Esophagus squamous epithelium (tissue), 5 donors: ENCODE data around the gene CA11. TPM values are rescaled to one million over a fixed set of nuclear protein-coding genes. Genes with fewer than 3 reads are reported as not detected.
A peak's percentile ranks its signal among the peaks of the same experiment; 100 is the strongest.
"Not testable (repeated sequence)": the region's sequence is repeated elsewhere in the genome, so short reads cannot be mapped to it uniquely, and the experiment has no call there.

Source experiments
- DNase-seq: peaks from one replicate; lab custom pipeline; 2025; lab: John Stamatoyannopoulos, UW
- H3K27ac ChIP-seq, 4 donors: fragments of 200-600 bp; sonication (generic); one replicate each; pipeline ENCODE4 v1.5.1; 2016 to 2019; ENCODE audit warnings: mild to moderate bottlenecking in 1 of 4
- H3K27me3 ChIP-seq, 4 donors: fragments of 200-600 bp; sonication (generic); 1 replicate in 3 of 4; 2 replicates in 1 of 4; pipeline versions ENCODE4 v1.5.1 to v1.6.0; 2017 to 2021; ENCODE audit warnings: antibody characterized with exemption in 1 of 4
- H3K36me3 ChIP-seq, 3 donors: fragments of 200-600 bp; sonication (generic); one replicate each; pipeline ENCODE4 v1.5.1; 2016 to 2019
- H3K4me1 ChIP-seq, 3 donors: fragments of 200-600 bp; sonication (generic); one replicate each; pipeline ENCODE4 v1.5.1; 2017 to 2019
- H3K4me3 ChIP-seq, 4 donors: fragments of 200-600 bp; sonication (generic); 1 replicate in 3 of 4; 2 replicates in 1 of 4; pipeline ENCODE4 v1.5.1; 2016 to 2019; ENCODE audit warnings: mild to moderate bottlenecking in 2 of 4, moderate library complexity in 1 of 4
- H3K9me3 ChIP-seq, 3 donors: fragments of 200-600 bp; sonication (generic); one replicate each; pipeline ENCODE4 v1.5.1; 2016 to 2019
- CTCF ChIP-seq, 6 experiments: fragments of 450-650 bp in 4 of 6; fragments of 200-600 bp in 2 of 6; sonication (generic) in 2 of 6; IDR thresholded peaks; one replicate each; pipeline ENCODE4 v1.5.1; 2016 to 2019; ENCODE audit warnings: antibody characterized with exemption in 6 of 6, mild to moderate bottlenecking in 4 of 6, moderate library complexity in 4 of 6
- POLR2A ChIP-seq, 4 donors: fragments of 450-650 bp; IDR thresholded peaks; one replicate each; pipeline ENCODE4 v1.6.1; 2017; ENCODE audit warnings: antibody characterized with exemption in 4 of 4, mild to moderate bottlenecking in 4 of 4, moderate library complexity in 3 of 4
- WGBS, 2 donors: methylation state at CpG; one replicate each; pipeline ENCODE4 v1.1.5; 2018; 5-methylcytosine and 5-hydroxymethylcytosine counted together
- intact Hi-C: fragments of 100-400 bp; cut with DNase I; formaldehyde crosslinking; loops from one replicate; pipeline ENCODE4 v1.15.0; 2022
- total RNA-seq, 4 donors: library from RNA; depleted of rRNA; stranded (reverse); fragments of >200 nt; gene quantifications; one replicate each; pipeline ENCODE4 v1.1.0, GENCODE V29; 2016
- donor health status: DM: yes; HTN: yes; CAD: no.

The CA11 gene
- total RNA-seq = 1 to 10 TPM; 1.4 to 6.9 (median 5.2) TPM

- no peaks in the 10 kb centered on the region for H3K36me3 ChIP-seq
- peak within 1 kb of the TSS; percentile 85 to 94 (median 91) for H3K27ac ChIP-seq
- H3K27me3 ChIP-seq = no peaks in the 10 kb centered on the region
- WGBS, 2 donors = 0 to 2% methylated on average over 6 to 7 of the region's 33 CpGs
- intact Hi-C loops = no loop called here
- H3K4me1 ChIP-seq = peaks cover 7 to 45% (median 18%) of the 10 kb centered on the region in 3 donors
- TF ChIP-seq POLR2A (IDR thresholded peaks at IDR 0.05) (peak in 1 of 4 donors; percentile 58), CTCF (IDR thresholded peaks at IDR 0.05) (peak; percentile 90 to 97 (median 92))
- peak within 1 kb of the TSS; percentile 34 to 80 (median 60) for H3K4me3 ChIP-seq
- DNase-seq = no peak
- H3K9me3 ChIP-seq = no peaks in the 10 kb centered on the region
These were observed at the start of gene CA11 for GRCh38 chr19:48646001-48646721. CA11 (minus strand) TSS chr19:48646187; CDS start chr19:48645632, 555 bp downstream.

- H3K4me3 ChIP-seq, H3K36me3 ChIP-seq, intact Hi-C loops, DNase-seq, H3K27ac ChIP-seq, H3K9me3 ChIP-seq: not testable (repeated sequence)
- H3K4me1 ChIP-seq = peaks cover 0 to 54% (median 17%) of the 10 kb centered on the region in 3 donors
- WGBS, 2 donors = 79 to 92% methylated on average over 8 to 9 of the region's 9 CpGs
- peaks cover 0 to 22% (median 0%) of the 10 kb centered on the region in 4 donors for H3K27me3 ChIP-seq
These were observed 47.6 kb upstream of the CA11 start for GRCh38 chr19:48693629-48694028.

- no peak for TF ChIP-seq CTCF (IDR thresholded peaks at IDR 0.05)
- no peak for TF ChIP-seq POLR2A (IDR thresholded peaks at IDR 0.05)
- Histone ChIP-seq H3K36me3 (no peaks in the 10 kb centered on the region), H3K27me3 (no peaks in the 10 kb centered on the region), H3K27ac (peak overlapping the region in 2 of 4 donors; percentile 29 to 46), H3K4me3 (no peak overlapping the region), H3K9me3 (no peaks in the 10 kb centered on the region), H3K4me1 (peaks cover 0 to 30% (median 4%) of the 10 kb centered on the region in 3 donors)
- intact Hi-C loops = no loop called here
- no peak for DNase-seq
- WGBS, 2 donors = 33 to 35% methylated on average over 7 of the region's 7 CpGs
These were observed 43.5 kb upstream of the CA11 start for GRCh38 chr19:48689449-48689848.

- TF ChIP-seq POLR2A (IDR thresholded peaks at IDR 0.05) (no peak), CTCF (IDR thresholded peaks at IDR 0.05) (no peak)
- Histone ChIP-seq H3K4me1 (peaks cover 0 to 35% (median 7%) of the 10 kb centered on the region in 3 donors), H3K27me3 (no peaks in the 10 kb centered on the region), H3K4me3 (no peak overlapping the region), H3K36me3 (no peaks in the 10 kb centered on the region), H3K27ac (no peak overlapping the region), H3K9me3 (no peaks in the 10 kb centered on the region)
- intact Hi-C loops = no loop called here
- WGBS, 2 donors = 80 to 89% methylated on average over 1 to 2 of the region's 3 CpGs
- no peak for DNase-seq
These were observed 41.8 kb upstream of the CA11 start for GRCh38 chr19:48687776-48688175.

GRCh38 chr19:48686637-48687036, 40.6 kb upstream of the CA11 start:
- H3K4me3 ChIP-seq, H3K27ac ChIP-seq, H3K27me3 ChIP-seq, DNase-seq, H3K36me3 ChIP-seq, intact Hi-C loops, H3K9me3 ChIP-seq: not testable (repeated sequence)
- WGBS, 2 donors = 89% methylated on average over 7 of the region's 7 CpGs
- H3K4me1 ChIP-seq = peaks cover 0 to 35% (median 7%) of the 10 kb centered on the region in 3 donors

- H3K27ac ChIP-seq = peak overlapping the region in 1 of 4 donors; percentile 7
- H3K9me3 ChIP-seq = no peaks in the 10 kb centered on the region
- H3K4me3 ChIP-seq = no peak overlapping the region
- H3K27me3 ChIP-seq = no peaks in the 10 kb centered on the region
- peaks cover 0 to 35% (median 7%) of the 10 kb centered on the region in 3 donors for H3K4me1 ChIP-seq
- no peak for DNase-seq
- intact Hi-C loops = no loop called here
- H3K36me3 ChIP-seq = no peaks in the 10 kb centered on the region
- WGBS, 2 donors = 69 to 71% methylated on average over 3 of the region's 3 CpGs
- TF ChIP-seq CTCF (IDR thresholded peaks at IDR 0.05) (no peak), POLR2A (IDR thresholded peaks at IDR 0.05) (no peak)
These were observed 40.1 kb upstream of the CA11 start for GRCh38 chr19:48686088-48686487.
